NCI-H146 treated with DMSO at 0.1 percent for 48 hours (cell line): ENCODE data around the gene COL6A2.
"Not testable (repeated sequence)": the region's sequence is repeated elsewhere in the genome, so short reads cannot be mapped to it uniquely, and the experiment has no call there.

Source experiments
- DNase-seq: peaks from one replicate; lab custom pipeline; 2025; ENCODE audit not compliant: unreplicated experiment; lab: John Stamatoyannopoulos, UW

COL6A2 gene

GRCh38 chr21:46092811-46093667 is 4.9 kb upstream of the COL6A2 start:
- no peak for DNase-seq

GRCh38 chr21:46093668-46094400 is 4.1 kb upstream of the COL6A2 start:
- DNase-seq = no peak

- DNase-seq = no peak
Measured at GRCh38 chr21:46094401-46095082, 3.4 kb upstream of the COL6A2 start.

GRCh38 chr21:46095083-46095719 is 2.7 kb upstream of the COL6A2 start:
- no peak for DNase-seq

GRCh38 chr21:46095814-46096595 is 1.9 kb upstream of the COL6A2 start:
- DNase-seq = no peak

GRCh38 chr21:46096596-46097335 is 1.1 kb upstream of the COL6A2 start:
- no peak for DNase-seq

GRCh38 chr21:46098303-46099141 is 610 bp downstream of the COL6A2 start:
- no peak for DNase-seq

GRCh38 chr21:46099476-46099875 is 1.6 kb downstream of the COL6A2 start:
- DNase-seq = no peak

GRCh38 chr21:46100020-46100419 is 2.1 kb downstream of the COL6A2 start:
- DNase-seq = no peak

- DNase-seq = no peak
Measured at GRCh38 chr21:46100426-46100825, 2.5 kb downstream of the COL6A2 start.

GRCh38 chr21:46100906-46101305 is 3.0 kb downstream of the COL6A2 start:
- no peak for DNase-seq

- no peak for DNase-seq
Measured at GRCh38 chr21:46104104-46104503, 6.2 kb downstream of the COL6A2 start.

- not testable (repeated sequence) for DNase-seq
Measured at GRCh38 chr21:46107376-46107775, 9.5 kb downstream of the COL6A2 start.

- no peak for DNase-seq
Measured at GRCh38 chr21:46108827-46109312, 11.0 kb downstream of the COL6A2 start.

GRCh38 chr21:46109313-46110221 is 11.7 kb downstream of the COL6A2 start:
- DNase-seq = no peak

- DNase-seq = no peak
Measured at GRCh38 chr21:46110499-46111192, 12.7 kb downstream of the COL6A2 start.

GRCh38 chr21:46111193-46111571 is 13.3 kb downstream of the COL6A2 start:
- no peak for DNase-seq
